ENCODE results near the gene ZNF747.
"Not testable (repeated sequence)": the region's sequence is repeated elsewhere in the genome, so short reads cannot be mapped to it uniquely, and the experiment has no call there.

Gene ZNF747

DNA sequence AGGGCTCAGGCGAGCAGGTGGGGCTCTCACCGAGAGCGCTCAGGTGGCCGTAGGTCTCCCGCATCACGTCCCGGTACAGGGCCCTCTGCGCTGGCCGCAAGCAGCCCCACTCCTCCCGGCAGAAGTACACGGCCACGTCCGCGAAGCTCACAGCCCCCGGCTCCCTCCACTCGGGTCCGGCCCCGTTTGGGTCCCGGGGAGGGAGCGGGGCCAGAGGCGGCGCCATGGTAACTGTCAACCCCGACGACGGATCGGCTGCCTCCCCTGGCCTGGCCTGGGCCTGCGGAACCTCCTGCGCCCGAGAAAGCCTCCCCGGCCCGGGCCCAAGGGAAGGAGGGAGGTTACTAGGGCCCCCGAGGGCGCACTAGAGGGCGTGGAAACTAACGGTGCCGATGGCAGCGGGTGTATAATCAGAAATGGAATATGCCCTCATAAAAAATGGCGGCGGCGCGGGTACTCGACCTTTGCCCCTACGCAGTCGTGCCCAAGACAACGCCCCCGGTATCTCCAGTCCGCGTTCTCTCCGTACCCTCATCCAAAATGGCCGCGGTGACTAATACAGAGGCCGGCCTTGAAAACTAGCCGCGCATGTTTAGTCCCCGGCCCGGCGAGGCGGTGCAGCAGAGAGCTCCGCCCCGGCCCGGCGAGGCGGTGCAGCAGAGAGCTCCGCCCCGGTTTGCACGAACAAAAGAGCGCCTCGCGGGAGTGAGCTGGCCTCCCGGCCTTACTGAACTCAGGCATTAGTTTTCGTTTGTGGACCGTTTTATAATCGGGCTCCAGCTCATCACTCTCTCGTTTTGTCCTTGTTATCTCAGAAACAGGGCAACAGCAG lies 23.5 kb upstream of the ZNF747 start, which contains the start of gene ZNF764:
ZNF764 (minus strand) TSS at position 418 of the 832 bp plus-strand sequence; CDS start at position 226, 192 bp downstream.
- DNase-seq (ENCODE audit: low spot score): peak; percentile 99

DNA sequence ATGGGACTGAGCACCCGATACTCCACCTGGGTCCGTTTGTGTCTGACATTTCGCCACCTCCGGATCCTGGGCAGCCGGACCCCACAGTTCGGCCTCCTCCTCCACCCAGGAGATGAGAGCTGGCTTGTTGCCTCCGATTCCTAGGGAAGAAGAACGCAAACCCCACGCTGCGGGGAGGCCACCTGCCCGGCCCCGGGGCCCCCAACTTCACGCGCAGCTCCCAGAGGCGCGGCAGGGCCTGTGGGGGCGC lies 23.0 kb upstream of the ZNF747 start:
- no peak for DNase-seq (ENCODE audit: low spot score)

DNA sequence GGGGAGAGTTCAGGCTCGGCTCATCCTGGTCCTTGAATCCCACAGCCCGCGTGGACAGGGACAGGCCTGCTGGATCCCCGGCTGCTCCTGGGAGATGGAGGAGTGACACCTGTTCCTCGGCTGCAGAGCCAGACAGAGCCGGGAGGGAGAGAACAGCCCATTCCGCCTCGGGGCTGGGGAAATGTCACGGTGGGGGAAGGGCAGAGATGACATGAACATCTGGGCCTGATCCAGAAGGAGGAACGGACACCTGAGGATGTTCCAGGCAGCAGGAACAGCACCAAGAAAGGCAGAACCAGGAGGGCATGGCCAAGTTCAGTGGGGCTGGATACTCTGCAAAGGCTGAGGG lies 21.4 kb upstream of the ZNF747 start:
- DNase-seq (ENCODE audit: low spot score): no peak

DNA sequence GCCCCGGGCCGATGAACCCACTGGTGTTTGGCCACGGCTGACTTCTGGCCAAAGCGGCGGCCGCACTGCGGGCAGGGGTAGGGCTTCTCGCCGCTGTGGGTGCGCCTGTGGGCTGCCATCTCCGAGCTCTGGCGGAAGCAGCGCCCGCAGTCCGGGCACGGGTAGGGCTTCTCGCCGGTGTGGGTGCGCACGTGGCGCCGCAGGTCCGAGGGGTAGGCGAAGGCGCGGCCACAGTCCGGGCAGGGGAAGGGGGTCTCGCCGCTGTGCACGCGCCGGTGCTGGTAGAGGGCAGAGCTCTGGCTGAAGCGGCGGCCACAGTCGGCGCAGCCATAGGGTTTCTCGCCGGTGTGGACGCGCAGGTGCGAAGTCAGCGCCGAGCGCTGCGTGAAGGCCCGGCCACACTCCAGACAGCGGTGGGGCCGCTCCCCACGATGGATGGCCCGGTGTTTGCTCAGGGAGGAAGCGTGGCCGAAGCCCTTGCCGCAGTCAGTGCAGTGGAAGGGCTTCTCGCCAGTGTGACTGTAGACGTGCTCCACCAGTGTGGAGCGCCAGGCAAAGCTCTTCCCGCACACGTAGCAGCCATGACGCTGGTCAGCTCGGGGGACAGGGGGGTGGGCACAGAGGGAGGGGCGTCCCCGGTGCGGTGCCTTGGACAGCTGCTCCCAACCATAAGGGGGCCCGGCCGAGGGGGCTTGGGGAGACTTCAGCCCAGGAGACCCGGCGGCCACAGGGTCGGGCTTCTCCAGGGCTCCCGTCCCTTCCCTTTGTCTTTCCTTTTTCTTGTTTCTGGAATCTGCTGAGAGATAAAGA lies 20.9 kb upstream of the ZNF747 start:
- DNase-seq (ENCODE audit: low spot score): no peak

DNA sequence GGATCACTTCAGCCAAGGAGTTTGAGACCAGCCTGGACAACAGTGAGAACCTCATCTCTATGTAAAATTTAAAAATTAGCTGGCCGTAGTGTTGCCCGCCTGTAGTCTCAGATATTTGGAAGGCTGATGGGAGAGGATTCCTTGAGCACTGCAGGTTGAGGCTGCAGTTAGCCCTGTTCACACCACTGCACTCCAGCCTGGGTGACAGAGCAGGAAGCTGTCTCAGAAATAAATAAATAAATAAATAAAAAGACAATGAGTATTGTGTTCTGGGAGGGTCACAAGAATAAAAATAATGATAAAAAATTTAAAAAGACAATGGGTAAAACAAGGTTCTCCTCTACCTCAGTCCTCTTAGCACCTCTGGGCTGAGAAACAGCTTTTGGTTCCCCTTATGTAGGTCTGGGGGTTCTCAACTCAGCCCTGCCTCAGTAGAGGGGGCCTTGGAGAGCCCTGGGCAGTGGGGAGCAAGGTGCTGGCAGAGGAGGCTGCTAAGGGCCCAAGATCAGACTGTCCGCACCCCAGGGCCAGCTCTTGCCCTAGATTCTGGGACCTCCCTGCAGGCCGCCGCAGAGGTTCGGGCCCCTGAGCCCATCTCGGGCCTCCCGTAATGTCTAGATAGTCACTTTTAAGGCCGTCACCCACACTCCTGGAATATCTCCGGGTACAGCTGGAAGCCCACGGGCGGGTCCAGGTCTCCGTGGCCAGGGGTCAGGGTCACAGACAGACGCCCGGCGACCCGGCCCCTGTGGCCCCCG lies 20.1 kb upstream of the ZNF747 start:
- DNase-seq (ENCODE audit: low spot score): no peak

DNA sequence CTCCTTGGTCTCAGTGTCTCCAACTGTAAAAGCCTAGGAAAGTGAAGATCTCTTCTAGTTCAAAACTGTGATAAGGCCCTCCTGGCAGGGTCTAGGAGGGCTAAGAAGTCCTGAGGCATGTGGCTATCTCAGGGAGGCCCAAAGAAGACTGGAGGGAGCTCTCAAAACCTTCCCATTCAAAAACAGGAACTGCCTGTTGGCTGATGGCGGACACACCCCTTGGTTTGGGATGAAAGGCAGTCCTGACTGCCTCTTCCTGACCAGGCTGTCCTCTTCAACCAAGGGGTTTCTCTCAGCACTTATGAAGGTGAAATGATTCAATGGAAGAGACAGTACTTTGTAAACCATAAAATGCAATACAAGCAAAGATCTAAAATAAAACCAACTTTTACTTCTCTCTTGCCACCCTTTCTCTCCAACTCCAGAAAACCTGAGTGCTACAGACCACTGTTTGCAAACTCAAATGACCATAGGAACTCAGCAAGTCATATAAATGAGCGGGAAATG lies 18.8 kb upstream of the ZNF747 start:
- DNase-seq (ENCODE audit: low spot score): no peak

DNA sequence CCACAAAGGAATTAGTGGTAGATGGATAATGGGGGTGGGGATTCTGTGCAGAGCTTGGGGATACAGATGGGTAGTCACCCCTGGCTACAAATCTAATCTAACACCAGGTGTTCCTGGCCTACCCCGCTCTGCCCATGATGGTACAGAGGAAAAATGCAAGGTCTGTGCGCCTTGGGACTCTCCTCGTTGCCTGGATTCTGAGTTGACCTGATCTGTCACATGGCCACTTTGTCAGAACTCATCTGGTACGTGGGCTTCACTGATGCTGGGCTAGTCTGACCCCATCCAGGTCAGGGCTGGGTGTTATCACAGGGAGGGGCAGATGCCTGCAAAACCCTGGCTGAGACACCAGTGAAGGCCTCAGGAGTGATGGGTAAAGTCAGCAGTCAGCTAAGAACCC lies 18.3 kb upstream of the ZNF747 start:
- DNase-seq (ENCODE audit: low spot score): no peak

DNA sequence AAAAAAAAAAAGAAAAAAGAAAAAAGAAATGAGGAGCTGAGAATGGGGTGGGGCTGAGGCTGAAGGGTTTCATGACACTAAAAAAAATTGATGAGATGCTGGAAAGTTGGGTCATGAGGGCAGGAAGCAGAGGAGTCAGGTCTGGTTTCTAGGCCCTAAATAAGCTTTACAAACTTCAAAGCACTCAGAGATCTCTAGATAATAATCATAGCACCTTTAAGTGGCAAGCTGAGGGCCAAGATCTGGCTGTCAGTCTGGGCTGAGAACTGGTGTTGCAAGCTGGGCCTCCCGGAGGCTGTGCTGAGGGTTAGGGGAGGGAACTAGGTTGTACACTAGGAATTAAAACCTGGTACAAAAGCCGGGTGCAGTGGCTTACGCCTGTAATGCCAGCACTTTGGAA lies 17.1 kb upstream of the ZNF747 start:
- peak; percentile 71 for DNase-seq (ENCODE audit: low spot score)

DNA sequence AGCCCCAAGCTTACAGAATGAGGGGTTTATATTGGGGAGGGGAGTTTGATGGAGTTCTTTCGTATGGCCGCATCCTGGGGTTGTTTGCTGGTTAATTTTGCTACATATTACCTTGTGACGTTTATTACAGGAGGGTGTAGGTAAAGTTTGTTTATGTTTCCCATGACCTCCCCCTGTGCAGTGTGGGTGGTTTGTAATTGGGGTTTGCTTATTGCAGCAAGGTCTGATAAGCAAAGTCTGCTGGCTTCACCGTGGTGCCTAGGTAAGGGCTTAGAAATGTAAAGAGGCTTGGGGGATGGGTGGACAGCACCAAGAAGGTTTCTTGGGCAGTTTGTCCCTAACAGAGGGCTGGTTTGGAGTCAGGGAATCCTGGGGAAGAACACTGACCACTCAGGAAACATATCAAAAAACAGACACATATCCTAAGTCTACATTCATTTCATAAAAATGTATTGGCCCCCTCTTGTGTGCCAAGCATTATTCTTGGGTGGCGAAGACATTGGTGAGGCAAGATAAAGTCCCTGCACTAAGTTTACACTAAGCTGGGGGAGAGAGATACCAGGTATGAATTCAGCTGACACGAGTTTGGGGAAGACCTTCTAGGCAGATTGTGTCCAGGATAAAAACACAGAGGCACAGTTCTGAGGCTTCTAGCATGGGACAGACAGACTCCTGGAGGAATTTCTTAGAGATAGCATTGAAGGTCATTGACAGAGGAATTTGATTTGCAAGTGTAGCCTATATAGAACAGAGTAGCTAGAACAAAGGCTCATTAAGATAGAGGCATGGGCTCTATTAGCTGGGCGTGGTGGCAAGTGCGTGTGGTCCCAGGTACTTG lies 14.0 kb upstream of the ZNF747 start:
- no peak for DNase-seq (ENCODE audit: low spot score)

DNA sequence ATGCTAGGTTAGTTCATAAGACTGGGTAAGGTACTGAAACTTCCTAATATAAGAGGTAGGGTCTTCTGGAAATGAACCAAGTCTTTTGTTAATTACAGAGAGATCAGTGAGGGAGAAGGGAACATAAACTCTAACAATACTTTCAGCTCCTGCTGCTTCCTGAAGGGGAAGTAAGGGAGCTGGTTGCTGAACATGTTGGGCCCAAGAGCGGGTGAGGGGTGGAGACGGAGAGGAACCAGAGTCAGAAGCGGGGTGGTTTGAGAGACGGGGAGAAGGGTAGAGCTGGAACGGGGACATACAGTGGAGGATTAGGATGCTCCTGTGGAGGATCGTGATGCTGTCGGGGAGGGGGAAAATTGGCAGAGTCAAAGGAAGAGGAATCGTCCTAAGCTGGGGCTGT lies 11.5 kb upstream of the ZNF747 start:
- DNase-seq (ENCODE audit: low spot score): no peak

DNA sequence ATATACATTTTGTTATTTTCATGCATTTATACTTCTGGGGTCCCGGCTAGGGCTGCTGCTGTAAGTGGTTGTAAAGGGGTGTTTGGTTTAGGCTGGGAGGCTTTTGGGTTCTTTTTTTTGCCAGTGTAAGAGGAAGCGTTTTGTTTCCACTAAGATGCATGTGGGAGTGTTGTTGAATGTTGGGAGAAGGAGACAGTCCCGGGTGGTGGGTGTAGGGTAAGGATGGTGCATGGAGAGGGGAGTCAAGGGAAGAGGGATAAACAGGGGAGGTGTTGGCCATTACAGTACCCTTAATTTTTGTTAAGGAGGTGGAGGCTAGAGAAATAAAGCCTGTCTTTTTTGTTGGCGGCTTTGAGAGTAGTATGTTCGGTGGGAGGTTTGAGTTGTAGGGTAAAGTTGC lies 8.4 kb upstream of the ZNF747 start:
- DNase-seq (ENCODE audit: low spot score): no peak

DNA sequence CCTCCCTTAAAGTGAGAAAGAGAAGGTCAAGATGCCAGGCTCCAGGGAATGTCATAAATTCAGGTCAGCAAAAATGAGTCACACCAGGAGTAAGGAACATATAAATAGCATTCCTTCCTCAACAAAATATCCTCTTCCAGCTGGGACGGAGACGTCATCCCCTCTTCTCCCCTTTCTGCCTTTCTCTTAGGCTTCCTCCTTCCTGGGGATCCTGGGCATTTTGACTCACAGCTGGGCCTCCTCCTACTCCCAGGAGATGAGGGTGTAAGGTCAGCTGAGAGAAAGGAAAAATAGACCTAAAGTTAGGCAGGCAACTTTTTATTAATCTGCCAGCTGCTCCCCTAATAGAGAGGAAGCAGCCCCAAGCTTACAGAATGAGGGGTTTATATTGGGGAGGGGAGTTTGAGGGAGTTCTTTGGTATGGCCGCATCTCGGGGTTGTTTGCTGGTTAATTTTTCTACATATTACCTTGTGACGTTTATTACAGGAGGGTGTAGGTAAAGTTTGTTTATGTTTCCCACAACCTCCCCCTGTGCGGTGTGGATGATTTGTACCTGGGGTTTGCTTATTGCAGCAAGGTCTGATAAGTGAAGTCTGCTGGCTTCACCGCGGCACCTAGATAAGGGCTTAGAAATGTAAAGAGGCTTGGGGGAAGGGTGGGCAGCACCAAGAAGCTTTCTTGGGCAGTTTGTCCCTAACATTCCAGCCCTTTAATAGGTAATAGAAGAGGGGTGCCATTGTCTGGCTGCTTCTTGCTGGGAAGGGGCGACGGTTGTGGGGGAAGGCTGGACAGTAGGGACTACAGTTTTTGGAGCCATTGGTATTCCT lies 7.1 kb upstream of the ZNF747 start:
- DNase-seq (ENCODE audit: low spot score): no peak

DNA sequence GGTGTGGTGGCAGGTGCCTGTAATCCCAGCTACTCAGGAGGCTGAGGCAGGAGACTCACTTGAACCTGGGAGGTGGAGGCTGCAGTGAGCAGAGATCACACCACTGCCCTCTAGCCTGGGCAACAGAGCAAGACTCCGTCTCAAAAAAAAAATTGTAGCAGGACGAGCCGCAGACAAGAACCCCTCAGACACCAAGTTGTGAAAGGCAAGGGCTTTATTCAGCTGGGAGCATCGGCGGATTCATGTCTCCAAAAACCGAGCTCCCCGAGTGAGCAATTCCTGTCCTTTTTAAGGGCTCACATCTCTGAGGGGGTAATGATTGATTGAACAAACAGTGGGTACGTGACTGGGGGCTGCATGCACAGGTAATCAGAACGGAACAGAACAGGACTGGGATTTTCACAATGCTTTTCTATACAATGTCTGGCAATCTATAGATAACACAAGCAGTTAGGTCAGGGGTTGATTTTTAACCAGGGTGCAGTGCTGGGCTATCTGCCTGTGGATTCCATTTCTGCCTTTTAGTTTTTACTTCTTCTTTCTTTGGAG lies 6.3 kb upstream of the ZNF747 start:
- not testable (repeated sequence) for DNase-seq (ENCODE audit: low spot score)

DNA sequence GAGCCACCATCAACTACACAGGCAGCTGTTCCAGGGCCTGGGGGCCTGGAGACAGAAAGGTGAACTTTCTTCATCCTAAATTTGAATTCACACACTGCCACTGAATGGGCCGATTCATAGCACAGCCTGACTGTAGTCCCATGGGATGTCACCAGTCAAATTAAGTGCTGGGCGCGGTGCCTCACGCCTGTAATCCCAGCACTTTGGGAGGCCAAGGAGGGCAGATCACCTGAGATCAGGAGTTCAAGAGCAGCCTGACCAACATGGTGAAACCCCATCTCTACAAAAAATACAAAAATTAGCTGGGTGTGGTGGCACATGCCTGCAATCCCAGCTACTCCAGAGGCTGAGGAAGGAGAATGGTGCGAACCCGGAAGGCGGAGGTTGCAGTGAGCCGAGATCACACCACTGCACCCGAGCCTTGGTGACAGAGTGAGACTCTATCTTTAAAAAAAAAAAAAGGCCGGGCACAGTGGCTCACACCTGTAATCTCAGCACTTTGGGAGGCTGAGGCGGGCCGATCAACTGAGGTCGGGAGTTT lies 5.4 kb upstream of the ZNF747 start:
- DNase-seq (ENCODE audit: low spot score): not testable (repeated sequence)

DNA sequence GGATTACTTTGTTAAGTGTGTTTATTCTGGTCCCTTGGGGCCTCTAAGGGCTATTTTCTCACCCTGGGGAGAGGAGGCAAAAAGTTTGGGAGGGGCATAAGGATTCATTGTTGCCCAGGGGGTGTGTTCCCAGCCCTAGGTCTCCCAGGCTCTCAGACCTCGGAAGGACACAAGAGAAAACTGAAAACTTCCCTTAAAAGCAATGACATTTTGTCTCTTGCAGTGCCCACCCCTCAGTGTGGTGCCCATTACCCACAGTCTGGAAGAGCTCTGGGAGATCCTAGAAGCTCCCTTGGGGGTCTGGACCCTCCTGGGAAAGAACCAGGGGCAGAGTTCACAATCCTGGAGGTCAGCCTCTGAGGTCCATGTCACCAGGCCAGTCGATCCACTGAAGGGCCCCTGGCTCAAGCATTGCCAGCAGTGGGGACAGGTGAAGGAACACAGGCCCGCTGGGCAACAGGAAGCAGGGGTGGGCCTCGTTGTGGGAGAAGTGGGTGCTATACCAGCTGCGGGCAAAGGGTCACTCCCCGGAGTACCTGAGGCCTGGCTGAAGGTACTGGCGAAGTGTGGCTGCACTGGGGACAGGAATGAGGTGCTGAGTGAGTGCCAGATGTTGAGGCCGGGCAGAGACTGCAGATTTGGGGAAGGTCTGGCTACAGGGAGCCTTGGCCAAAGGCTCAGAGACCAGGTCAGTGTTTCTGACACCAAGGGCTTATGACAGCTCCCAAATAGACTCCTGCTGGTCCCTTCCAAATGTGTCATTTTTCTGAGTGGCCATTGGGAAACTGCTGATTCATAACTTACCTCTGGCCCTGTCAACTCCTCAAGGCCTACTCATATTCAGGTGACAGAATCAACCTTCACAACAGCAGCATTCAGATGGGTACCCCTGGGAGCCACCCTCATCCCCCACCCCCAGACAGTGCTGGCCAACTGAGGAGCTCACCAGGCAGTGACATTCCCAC lies 4.6 kb upstream of the ZNF747 start:
- no peak for DNase-seq (ENCODE audit: low spot score)

DNA sequence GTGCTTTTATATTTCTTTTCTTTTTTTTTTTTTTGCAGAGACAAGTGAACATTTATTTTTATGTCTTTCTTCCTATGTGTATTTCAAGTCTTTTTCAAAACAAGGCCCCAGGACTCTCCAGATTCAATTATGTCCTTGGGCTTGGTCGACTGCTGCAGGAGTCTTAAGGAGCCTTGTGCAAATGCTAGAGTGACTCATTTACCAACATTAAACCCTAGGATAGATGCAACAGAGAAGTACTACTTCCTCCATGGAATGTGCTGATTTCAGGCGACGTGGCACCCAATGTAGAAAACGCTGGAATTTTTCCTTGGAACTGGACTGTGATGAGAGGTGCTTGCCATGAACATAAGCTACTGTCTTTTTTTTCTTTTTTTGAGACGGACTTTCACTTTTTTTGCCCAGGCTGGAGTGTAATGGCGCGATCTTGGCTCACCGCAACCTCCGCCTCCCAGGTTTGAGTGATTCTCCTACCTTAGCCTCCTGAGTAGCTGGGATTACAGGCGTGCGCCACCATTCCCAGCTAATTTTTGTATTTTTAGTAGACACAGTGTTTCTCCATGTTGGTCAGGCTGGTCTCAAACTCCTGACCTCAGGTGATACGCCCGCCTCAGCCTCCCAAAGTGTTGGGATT lies 1.9 kb upstream of the ZNF747 start:
- DNase-seq (ENCODE audit: low spot score): not testable (repeated sequence)

DNA sequence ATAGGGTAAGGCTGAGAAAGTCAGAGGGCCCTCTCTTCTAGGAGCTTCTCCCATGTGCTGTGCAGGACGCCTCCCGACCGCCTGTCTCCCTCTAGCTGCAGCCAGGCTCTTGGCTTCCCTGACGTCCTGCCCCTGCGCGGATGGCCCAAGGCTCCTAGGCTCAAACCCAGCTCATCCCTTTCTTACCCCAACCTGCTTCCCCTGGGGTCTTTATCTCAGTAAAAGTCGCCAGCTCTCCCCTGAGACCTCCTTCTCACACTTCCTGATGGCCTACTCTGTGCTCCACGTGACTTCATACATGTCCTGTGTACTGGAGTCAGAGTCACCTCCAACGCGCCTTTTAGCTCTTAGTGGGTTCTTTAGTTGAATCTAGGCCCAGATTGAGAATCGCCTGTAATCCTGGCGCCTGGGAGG lies 1.1 kb upstream of the ZNF747 start:
- DNase-seq (ENCODE audit: low spot score): peak; percentile 69

DNA sequence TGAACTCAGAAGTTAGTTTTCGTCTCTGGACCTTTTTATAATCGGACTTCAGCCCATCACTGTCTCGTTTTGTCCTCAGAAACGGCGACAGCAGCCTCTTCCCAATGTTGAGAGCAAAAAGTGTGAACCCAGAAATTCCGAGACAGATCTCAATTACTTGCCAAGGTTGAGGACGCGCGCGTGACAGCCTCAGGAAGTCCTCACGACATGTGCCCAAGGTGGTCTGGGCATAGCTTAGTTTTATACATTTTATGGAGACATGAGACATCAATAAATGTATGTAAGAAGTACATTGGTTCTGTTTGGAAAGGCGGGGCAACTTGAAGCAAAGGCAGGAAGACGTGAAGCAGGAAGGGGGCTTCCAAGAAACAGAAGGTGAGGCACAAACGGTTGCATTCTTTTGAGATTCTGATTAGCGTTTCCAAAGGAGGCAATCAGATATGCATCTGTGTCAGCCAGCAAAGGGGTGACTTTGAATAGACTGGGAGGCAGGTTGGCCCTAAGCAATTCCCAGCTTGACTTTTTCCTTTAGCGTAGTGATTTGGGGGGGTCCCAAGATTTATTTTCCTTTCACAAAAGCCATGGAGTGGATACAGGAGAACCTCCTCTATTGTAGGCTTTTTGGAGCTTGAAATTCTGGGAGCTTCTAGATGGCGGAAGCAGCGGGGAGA lies 583 bp upstream of the ZNF747 start:
- peak; percentile 39 for DNase-seq (ENCODE audit: low spot score)
